NCI-H510A treated with DMSO at 0.1 percent for 48 hours (cell line): ENCODE measurements around the gene VPS45.
A peak's percentile ranks its signal among the peaks of the same experiment; 100 is the strongest.
"Not testable (repeated sequence)": the region's sequence is repeated elsewhere in the genome, so short reads cannot be mapped to it uniquely, and the experiment has no call there.

Experiments used
- DNase-seq: peaks from one replicate; lab custom pipeline; 2025; lab: John Stamatoyannopoulos, UW

The VPS45 gene

GRCh38 chr1:150134537-150134936 is 67.0 kb downstream of the VPS45 start:
- no peak for DNase-seq

GRCh38 chr1:150135400-150135799 is 67.8 kb downstream of the VPS45 start:
- not testable (repeated sequence) for DNase-seq

GRCh38 chr1:150138044-150138443 is 70.5 kb downstream of the VPS45 start:
- no peak for DNase-seq

GRCh38 chr1:150141452-150141851 is 73.9 kb downstream of the VPS45 start:
- no peak for DNase-seq

- no peak for DNase-seq
These were observed 74.5 kb downstream of the VPS45 start for GRCh38 chr1:150142083-150142482.

GRCh38 chr1:150144606-150145005 is 77.0 kb downstream of the VPS45 start:
- no peak for DNase-seq

GRCh38 chr1:150146016-150146415 is 78.4 kb downstream of the VPS45 start:
- not testable (repeated sequence) for DNase-seq

- DNase-seq, result no peak
These were observed 79.4 kb downstream of the VPS45 start for GRCh38 chr1:150146849-150147542.

GRCh38 chr1:150148837-150149270 is 81.3 kb downstream of the VPS45 start:
- peak; percentile 55 for DNase-seq

GRCh38 chr1:150149271-150150132 is 81.9 kb downstream of the VPS45 start, which contains the start of gene PLEKHO1:
TSS of gene PLEKHO1 (plus strand) at chr1:150149916. CDS start at chr1:150150258, 342 bp downstream.
- DNase-seq, result peak; percentile 55

GRCh38 chr1:150150133-150151021 is 82.8 kb downstream of the VPS45 start:
- DNase-seq, result no peak

- DNase-seq, result no peak
These were observed 84.0 kb downstream of the VPS45 start for GRCh38 chr1:150151291-150152181.

- no peak for DNase-seq
These were observed 84.6 kb downstream of the VPS45 start for GRCh38 chr1:150152182-150152536.

GRCh38 chr1:150152772-150153456 is 85.3 kb downstream of the VPS45 start:
- no peak for DNase-seq

- DNase-seq, result no peak
These were observed 86.6 kb downstream of the VPS45 start for GRCh38 chr1:150154143-150154542.

GRCh38 chr1:150155413-150156071 is 88.0 kb downstream of the VPS45 start:
- no peak for DNase-seq

- DNase-seq, result no peak
These were observed 89.5 kb downstream of the VPS45 start for GRCh38 chr1:150156868-150157603.

GRCh38 chr1:150159550-150159949 is 92.0 kb downstream of the VPS45 start:
- DNase-seq, result no peak

- DNase-seq, result no peak
These were observed 93.5 kb downstream of the VPS45 start for GRCh38 chr1:150160964-150161621.
